HepG2 (cell line): ENCODE measurements around the gene CFAP90. TPM values are rescaled to one million over a fixed set of nuclear protein-coding genes. Genes with fewer than 3 reads are reported as not detected.

Source experiments
- ATAC-seq: fragments of 200-7000 bp; cut with Tn5 transposase; 3 replicates; pipeline ENCODE4 v1.9.1; 2020; ENCODE audit warnings: mild to moderate bottlenecking, moderate library complexity
- BruUV-seq: library from RNA; stranded (reverse); fragments of 400-500 nt; replicated peaks from 2 replicates; lab custom pipeline; 2021; lab: Mats Ljungman, UMichigan
- CTCF ChIA-PET: fragments of 300-600 bp; formaldehyde crosslinking; extraction: SDS; loops from one replicate; lab custom pipeline; 2021; ENCODE audit warnings: low total read pairs, inconsistent platforms, low intra/inter-chr PET ratio; lab: Yijun Ruan, JAX
- POLR2A ChIA-PET: fragments of 350-600 bp; sonication (Branson Sonifier 250); formaldehyde crosslinking; loops from one replicate; lab custom pipeline; 2020; ENCODE audit warnings: antibody characterized with exemption, inconsistent platforms; lab: Yijun Ruan, JAX
- DNase-seq: peaks from one replicate; pipeline ENCODE4 v3.0.0-alpha.2; 2015; ENCODE audit warnings: low spot score
- FAIRE-seq: peaks from 3 replicates; lab custom pipeline; 2011; peaks lifted over from hg19 to GRCh38; lab: Jason Lieb, UNC
- H2AFZ ChIP-seq: one replicate; pipeline ENCODE4 v1.6.1; 2011; ENCODE audit warnings: low read length, inconsistent platforms
- H3K27ac ChIP-seq: fragments of 300-600 bp; 3 replicates; pipeline ENCODE4 v1.8.0; 2011; ENCODE audit warnings: mixed run types, mild to moderate bottlenecking, mixed read lengths, low read length, inconsistent platforms; ENCODE audit not compliant: insufficient read depth; ENCODE audit errors: extremely low read length
- H3K27me3 ChIP-seq, 2 experiments: fragments of 200-600 bp in 1 of 2; 2 replicates in 1 of 2; 3 replicates in 1 of 2; pipeline versions ENCODE4 v1.6.0 to v1.8.0; 2011; ENCODE audit warnings: low read length in 2 of 2, mild to moderate bottlenecking in 2 of 2, moderate library complexity in 2 of 2, inconsistent platforms in 1 of 2; ENCODE audit not compliant: insufficient read depth in 2 of 2, control insufficient read depth in 1 of 2
- H3K36me3 ChIP-seq, 2 experiments: fragments of 200-600 bp in 1 of 2; replicated peaks in 1 of 2; 2 replicates in 1 of 2; 3 replicates in 1 of 2; pipeline versions ENCODE4 v1.5.1 to v1.8.0; 2011; ENCODE audit warnings: low read length in 2 of 2, inconsistent platforms in 1 of 2; ENCODE audit not compliant: insufficient read depth in 2 of 2, control insufficient read depth in 1 of 2
- H3K4me1 ChIP-seq: 2 replicates; pipeline ENCODE4 v1.5.1; 2012; ENCODE audit warnings: low read length, inconsistent platforms; ENCODE audit not compliant: insufficient read depth
- H3K4me2 ChIP-seq: 2 replicates; pipeline ENCODE4 v1.6.0; 2011; ENCODE audit warnings: low read depth, low read length, inconsistent platforms
- H3K4me3 ChIP-seq, 3 experiments: fragments of 200-600 bp in 1 of 3; sonication (generic), shearing (Covaris generic) in 1 of 3; replicated peaks in 1 of 3; 2 replicates each; pipeline ENCODE4 v1.5.1; 2011 to 2016; ENCODE audit warnings: low read length in 3 of 3, inconsistent platforms in 2 of 3, low read depth in 2 of 3, mild to moderate bottlenecking in 2 of 3, control low read depth in 1 of 3, mixed read lengths in 1 of 3; ENCODE audit not compliant: insufficient read depth in 1 of 3
- H3K79me2 ChIP-seq: one replicate; pipeline ENCODE4 v1.6.1; 2011; ENCODE audit warnings: low read length, inconsistent platforms; ENCODE audit not compliant: insufficient read depth
- H3K9ac ChIP-seq: 2 replicates; pipeline ENCODE4 v1.6.0; 2011; ENCODE audit warnings: mild to moderate bottlenecking, low read depth, low read length, inconsistent platforms; ENCODE audit not compliant: insufficient read depth
- H3K9me3 ChIP-seq: 2 replicates; pipeline ENCODE4 v1.5.1; 2012; ENCODE audit warnings: mild to moderate bottlenecking, low read length
- H4K20me1 ChIP-seq: 2 replicates; pipeline ENCODE4 v1.6.0; 2011; ENCODE audit warnings: inconsistent platforms, mild to moderate bottlenecking, low read length, moderate library complexity; ENCODE audit not compliant: insufficient read depth
- AGO1 ChIP-seq: fragments of 200-400 bp; formaldehyde crosslinking; IDR thresholded peaks from 2 replicates; pipeline ENCODE4 v1.6.1; 2017; ENCODE audit warnings: mild to moderate bottlenecking, low read depth, low read length, moderate library complexity; ENCODE audit not compliant: poor library complexity, severe bottlenecking
- ARNT ChIP-seq: fragments of 450-650 bp; IDR thresholded peaks from 2 replicates; pipeline ENCODE4 v1.6.1; 2017
- FOXO1 ChIP-seq: sonication (generic); formaldehyde crosslinking; IDR thresholded peaks from 2 replicates; pipeline ENCODE4 v1.4.0; 2020; ENCODE audit warnings: missing genetic modification reagents
- KLF9 ChIP-seq: IDR thresholded peaks from 2 replicates; pipeline ENCODE4 v1.6.1; 2016; ENCODE audit warnings: low read depth
- MXD4 ChIP-seq: IDR thresholded peaks from 2 replicates; pipeline ENCODE4 v1.6.1; 2016; ENCODE audit warnings: mild to moderate bottlenecking, missing biosample characterization, missing genetic modification reagents
- RORA ChIP-seq: sonication (generic); formaldehyde crosslinking; IDR thresholded peaks from 2 replicates; pipeline ENCODE4 v1.5.0; 2020; ENCODE audit warnings: mild to moderate bottlenecking, missing genetic modification reagents, moderate library complexity
- TP53 ChIP-seq: sonication (generic); formaldehyde crosslinking; conservative IDR thresholded peaks from 2 replicates; pipeline ENCODE4 v1.4.0; 2020; ENCODE audit warnings: missing genetic modification reagents
- ZNF124 ChIP-seq: sonication (generic); formaldehyde crosslinking; IDR thresholded peaks from 2 replicates; pipeline ENCODE4 v1.4.0; 2020; ENCODE audit warnings: missing genetic modification reagents
- ZNF136 ChIP-seq: sonication (generic); formaldehyde crosslinking; IDR thresholded peaks from 2 replicates; pipeline ENCODE4 v1.8.1; 2022; ENCODE audit warnings: low read depth, mild to moderate bottlenecking, moderate library complexity, missing genetic modification reagents
- ZNF224 ChIP-seq: sonication (generic); formaldehyde crosslinking; IDR thresholded peaks from 2 replicates; pipeline ENCODE4 v1.5.0; 2020; ENCODE audit warnings: mild to moderate bottlenecking, missing genetic modification reagents
- ZNF251 ChIP-seq: sonication (generic); formaldehyde crosslinking; IDR thresholded peaks from 2 replicates; pipeline ENCODE4 v1.9.0; 2021; ENCODE audit warnings: mild to moderate bottlenecking, missing genetic modification reagents
- ZNF335 ChIP-seq: sonication (generic); formaldehyde crosslinking; IDR thresholded peaks from 2 replicates; pipeline ENCODE4 v1.4.0; 2020; ENCODE audit warnings: missing genetic modification reagents
- ZNF350 ChIP-seq: sonication (generic); formaldehyde crosslinking; IDR thresholded peaks from 2 replicates; pipeline ENCODE4 v1.4.0; 2020; ENCODE audit warnings: mild to moderate bottlenecking, low read depth, missing genetic modification reagents, borderline replicate concordance
- ZNF496 ChIP-seq: sonication (generic); formaldehyde crosslinking; IDR thresholded peaks from 2 replicates; pipeline ENCODE4 v1.8.1; 2023; ENCODE audit warnings: mild to moderate bottlenecking, moderate library complexity, missing genetic modification reagents; ENCODE audit not compliant: insufficient replicate concordance
- ZNF724P ChIP-seq: sonication (generic); formaldehyde crosslinking; IDR thresholded peaks from 2 replicates; pipeline ENCODE4 v1.8.0; 2022; ENCODE audit warnings: missing genetic modification reagents, borderline replicate concordance
- ZSCAN22 ChIP-seq: sonication (generic); formaldehyde crosslinking; IDR thresholded peaks from 2 replicates; pipeline ENCODE4 v1.4.0; 2020; ENCODE audit warnings: mild to moderate bottlenecking, missing genetic modification reagents
- WGBS: methylation state at CpG from one replicate; pipeline ENCODE4 v1.1.6; 2017; ENCODE audit warnings: low lambda C conversion rate; 5-methylcytosine and 5-hydroxymethylcytosine counted together
- in situ Hi-C: cut with HindIII; loops from 2 replicates; pipeline ENCODE4 v1.10.0; 2017; ENCODE audit warnings: low pct_unique_long_range_greater_than_20kb; ENCODE audit not compliant: extremely low pct_ligation_motif_present
- intact Hi-C: fragments of 100-400 bp; cut with micrococcal nuclease; formaldehyde crosslinking; loops from one replicate; pipeline ENCODE4 v1.10.0; 2022; ENCODE audit not compliant: unreplicated experiment
- polyA plus RNA-seq, 8 experiments: library from polyadenylated mRNA; depleted of rRNA in 3 of 8; stranded (reverse) in 7 of 8; unstranded in 1 of 8; fragments of >200 nt; fragmentation: Illumina TruSeq in 4 of 8; extraction: Trizol in 4 of 8; gene quantifications; 2 replicates each; pipeline versions ENCODE4 v1.2.1 to v1.2.3, GENCODE V29; 2011 to 2016; ENCODE audit warnings: low read depth in 4 of 8, missing spikeins in 1 of 8, mixed read lengths in 1 of 8; ENCODE audit not compliant: insufficient read depth in 1 of 8
- total RNA-seq, 5 experiments: library from RNA; depleted of rRNA; stranded (reverse); fragments of >200 nt; fragmentation: Illumina TruSeq; extraction: Trizol; gene quantifications; 2 replicates each; pipeline ENCODE4 v1.2.3, GENCODE V29; 2016; ENCODE audit warnings: low read depth in 1 of 5
- TF ChIP-seq, protein P1 (sequence below): sonication (generic); formaldehyde crosslinking; IDR thresholded peaks from 2 replicates; pipeline ENCODE4 v1.8.0; 2022; ENCODE audit warnings: mild to moderate bottlenecking, missing genetic modification reagents, moderate library complexity
- TF ChIP-seq, protein P2 (sequence below): sonication (generic); formaldehyde crosslinking; IDR thresholded peaks from 2 replicates; pipeline ENCODE4 v1.4.0; 2020; ENCODE audit warnings: mild to moderate bottlenecking, missing genetic modification reagents
- TF ChIP-seq, protein P3 (sequence below): sonication (generic); formaldehyde crosslinking; IDR thresholded peaks from 2 replicates; pipeline ENCODE4 v1.8.0; 2022; ENCODE audit warnings: missing genetic modification reagents, mild to moderate bottlenecking, borderline replicate concordance

The CFAP90 gene
- total and polyA plus RNA-seq, 2 of the 13 experiments (the other 11 are each of a cell fraction or from before 2014, with no cell fraction given): 0.11 TPM; not detected in 1

DNA sequence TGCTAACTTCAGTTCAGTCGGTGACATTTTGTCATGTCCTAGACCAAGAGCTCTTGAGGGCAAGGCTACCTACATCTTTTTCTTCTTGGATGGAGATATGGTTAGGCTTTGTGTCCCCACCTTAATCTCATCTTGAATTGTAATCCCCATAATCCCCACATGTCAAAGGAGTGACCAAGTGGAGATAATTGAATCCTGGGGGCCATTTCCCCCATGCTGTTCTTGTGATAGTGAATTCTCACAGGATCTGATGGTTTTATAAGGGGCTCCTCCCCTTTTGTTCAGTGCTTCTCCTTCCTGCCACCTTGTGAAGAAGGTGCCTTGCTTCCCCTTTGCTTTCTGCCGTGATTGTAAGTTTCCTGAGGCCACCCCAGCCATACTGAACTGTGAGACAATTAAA lies 2.1 kb upstream of the CFAP90 start (continued):
- TF ChIP-seq, protein P1, sequence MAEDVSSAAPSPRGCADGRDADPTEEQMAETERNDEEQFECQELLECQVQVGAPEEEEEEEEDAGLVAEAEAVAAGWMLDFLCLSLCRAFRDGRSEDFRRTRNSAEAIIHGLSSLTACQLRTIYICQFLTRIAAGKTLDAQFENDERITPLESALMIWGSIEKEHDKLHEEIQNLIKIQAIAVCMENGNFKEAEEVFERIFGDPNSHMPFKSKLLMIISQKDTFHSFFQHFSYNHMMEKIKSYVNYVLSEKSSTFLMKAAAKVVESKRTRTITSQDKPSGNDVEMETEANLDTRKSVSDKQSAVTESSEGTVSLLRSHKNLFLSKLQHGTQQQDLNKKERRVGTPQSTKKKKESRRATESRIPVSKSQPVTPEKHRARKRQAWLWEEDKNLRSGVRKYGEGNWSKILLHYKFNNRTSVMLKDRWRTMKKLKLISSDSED (CRISPR knock-in tag): no peak
- TF ChIP-seq FOXO1 (CRISPR knock-in tag): no peak

DNA sequence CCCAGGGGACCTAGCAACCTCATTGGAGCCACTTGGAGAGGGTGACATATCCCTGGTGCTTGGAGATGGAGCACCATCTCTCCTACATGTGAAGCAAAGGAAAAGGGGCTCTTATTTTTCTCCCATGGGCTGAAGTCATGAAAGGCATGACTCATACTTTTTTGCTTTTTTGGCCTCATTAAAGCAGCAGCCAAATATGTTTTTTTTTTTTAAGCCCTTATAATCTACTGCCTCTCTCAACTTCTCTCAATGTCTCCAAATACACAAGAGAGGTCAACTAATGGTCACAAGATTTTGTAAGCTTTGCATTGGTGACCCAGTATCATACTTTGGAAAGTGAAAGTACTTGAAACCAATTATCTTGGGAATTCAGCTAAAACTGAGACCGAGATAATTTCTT lies 1.6 kb upstream of the CFAP90 start:
- ChIA-PET POLR2A (interaction anchor here (3.6 kb wide), 1 partner anchor 16 kb away, joined by 18 read pairs; the partner anchor contains the start of genes FASTKD3 and MTRR), CTCF (no interaction called here)
- no peak overlapping the region for H3K4me3 ChIP-seq
- BruUV-seq: no TSS peak
- intact Hi-C loops: no loop called here
- H2AFZ ChIP-seq: no peak overlapping the region
- no peak for ATAC-seq
- no peaks in the 10 kb centered on the region for H4K20me1 ChIP-seq
- 20% methylated on average over 1 of the region's 1 CpG for whole genome bisulfite sequencing
- H3K4me1 ChIP-seq: peaks cover 25% of the 10 kb centered on the region
- H3K4me2 ChIP-seq: no peak overlapping the region
- no peak for DNase-seq
- TF ChIP-seq ZNF350 (CRISPR knock-in tag): no peak
- TF ChIP-seq ZNF251 (CRISPR knock-in tag): no peak
- no peak for TF ChIP-seq TP53 (CRISPR knock-in tag)
- TF ChIP-seq ARNT: no peak
- no peak for TF ChIP-seq ZNF335 (CRISPR knock-in tag)
- TF ChIP-seq MXD4 (CRISPR knock-in tag): no peak
- TF ChIP-seq AGO1: no peak
- TF ChIP-seq ZSCAN22: no peak
- TF ChIP-seq RORA (CRISPR knock-in tag): no peak
- no peak for TF ChIP-seq ZNF224 (CRISPR knock-in tag)
- TF ChIP-seq, protein P2, sequence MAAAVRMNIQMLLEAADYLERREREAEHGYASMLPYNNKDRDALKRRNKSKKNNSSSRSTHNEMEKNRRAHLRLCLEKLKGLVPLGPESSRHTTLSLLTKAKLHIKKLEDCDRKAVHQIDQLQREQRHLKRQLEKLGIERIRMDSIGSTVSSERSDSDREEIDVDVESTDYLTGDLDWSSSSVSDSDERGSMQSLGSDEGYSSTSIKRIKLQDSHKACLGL: no peak
- TF ChIP-seq, protein P3, sequence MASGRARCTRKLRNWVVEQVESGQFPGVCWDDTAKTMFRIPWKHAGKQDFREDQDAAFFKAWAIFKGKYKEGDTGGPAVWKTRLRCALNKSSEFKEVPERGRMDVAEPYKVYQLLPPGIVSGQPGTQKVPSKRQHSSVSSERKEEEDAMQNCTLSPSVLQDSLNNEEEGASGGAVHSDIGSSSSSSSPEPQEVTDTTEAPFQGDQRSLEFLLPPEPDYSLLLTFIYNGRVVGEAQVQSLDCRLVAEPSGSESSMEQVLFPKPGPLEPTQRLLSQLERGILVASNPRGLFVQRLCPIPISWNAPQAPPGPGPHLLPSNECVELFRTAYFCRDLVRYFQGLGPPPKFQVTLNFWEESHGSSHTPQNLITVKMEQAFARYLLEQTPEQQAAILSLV (CRISPR knock-in tag): no peak
- no peak for TF ChIP-seq ZNF124
- no peak for TF ChIP-seq ZNF136 (CRISPR knock-in tag)
- TF ChIP-seq KLF9 (CRISPR knock-in tag): no peak
- no peak for TF ChIP-seq ZNF724P (CRISPR knock-in tag)
- no peak for TF ChIP-seq ZNF496 (CRISPR knock-in tag)
- no peak overlapping the region for H3K9ac ChIP-seq
- peaks cover 3 to 10% of the 10 kb centered on the region in 2 experiments; a peak in 2 of 5 replicates for H3K27me3 ChIP-seq
- in situ Hi-C loops: no loop called here
- no peaks in the 10 kb centered on the region for H3K79me2 ChIP-seq
- H3K27ac ChIP-seq: no peak overlapping the region
- no peaks in the 10 kb centered on the region for H3K36me3 ChIP-seq
- no peak for FAIRE-seq
- no peaks in the 10 kb centered on the region for H3K9me3 ChIP-seq
